ENCODE data around the gene COIL.

The COIL gene

DNA sequence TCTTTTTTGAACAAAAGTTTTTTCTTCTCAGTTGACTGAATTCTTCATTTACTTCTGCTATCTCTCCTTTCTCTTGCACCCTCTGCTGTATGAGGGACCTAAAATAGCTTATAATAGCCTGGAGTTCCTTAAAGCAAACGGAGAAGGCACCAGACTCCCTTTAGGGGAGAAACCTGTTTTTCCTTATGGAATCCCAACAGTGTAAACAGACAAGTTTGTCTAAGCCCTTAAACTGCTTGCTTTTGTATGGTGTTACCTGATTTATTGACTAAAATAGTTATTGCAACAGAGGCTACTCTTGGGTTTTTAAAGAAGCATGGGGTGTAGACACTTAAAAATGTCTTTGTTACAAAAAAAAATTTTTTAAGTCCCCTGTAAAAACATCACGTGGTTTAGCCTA is 34.1 kb downstream of the COIL start:
- no peak overlapping the region for H3K27ac ChIP-seq
- TF ChIP-seq, protein P1, sequence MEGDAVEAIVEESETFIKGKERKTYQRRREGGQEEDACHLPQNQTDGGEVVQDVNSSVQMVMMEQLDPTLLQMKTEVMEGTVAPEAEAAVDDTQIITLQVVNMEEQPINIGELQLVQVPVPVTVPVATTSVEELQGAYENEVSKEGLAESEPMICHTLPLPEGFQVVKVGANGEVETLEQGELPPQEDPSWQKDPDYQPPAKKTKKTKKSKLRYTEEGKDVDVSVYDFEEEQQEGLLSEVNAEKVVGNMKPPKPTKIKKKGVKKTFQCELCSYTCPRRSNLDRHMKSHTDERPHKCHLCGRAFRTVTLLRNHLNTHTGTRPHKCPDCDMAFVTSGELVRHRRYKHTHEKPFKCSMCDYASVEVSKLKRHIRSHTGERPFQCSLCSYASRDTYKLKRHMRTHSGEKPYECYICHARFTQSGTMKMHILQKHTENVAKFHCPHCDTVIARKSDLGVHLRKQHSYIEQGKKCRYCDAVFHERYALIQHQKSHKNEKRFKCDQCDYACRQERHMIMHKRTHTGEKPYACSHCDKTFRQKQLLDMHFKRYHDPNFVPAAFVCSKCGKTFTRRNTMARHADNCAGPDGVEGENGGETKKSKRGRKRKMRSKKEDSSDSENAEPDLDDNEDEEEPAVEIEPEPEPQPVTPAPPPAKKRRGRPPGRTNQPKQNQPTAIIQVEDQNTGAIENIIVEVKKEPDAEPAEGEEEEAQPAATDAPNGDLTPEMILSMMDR (IDR thresholded peaks at IDR 0.05): no peak
- no peaks in the 10 kb centered on the region for H3K9me3 ChIP-seq (ENCODE audit: control insufficient read depth, low read length)
- H3K4me2 ChIP-seq (ENCODE audit: low read length): no peak overlapping the region
- no peaks in the 10 kb centered on the region for H3K36me3 ChIP-seq (ENCODE audit: control insufficient read depth, insufficient read depth, low read length)
- H3K27me3 ChIP-seq (ENCODE audit: control insufficient read depth, insufficient read depth, low read length): no peaks in the 10 kb centered on the region
- H2AFZ ChIP-seq: no peak overlapping the region
- no peaks in the 10 kb centered on the region for H3K79me2 ChIP-seq
- H3K4me1 ChIP-seq: no peaks in the 10 kb centered on the region
- H3K9ac ChIP-seq: no peak overlapping the region
- no peak overlapping the region for H3K4me3 ChIP-seq (ENCODE audit: low read depth, low read length)

DNA sequence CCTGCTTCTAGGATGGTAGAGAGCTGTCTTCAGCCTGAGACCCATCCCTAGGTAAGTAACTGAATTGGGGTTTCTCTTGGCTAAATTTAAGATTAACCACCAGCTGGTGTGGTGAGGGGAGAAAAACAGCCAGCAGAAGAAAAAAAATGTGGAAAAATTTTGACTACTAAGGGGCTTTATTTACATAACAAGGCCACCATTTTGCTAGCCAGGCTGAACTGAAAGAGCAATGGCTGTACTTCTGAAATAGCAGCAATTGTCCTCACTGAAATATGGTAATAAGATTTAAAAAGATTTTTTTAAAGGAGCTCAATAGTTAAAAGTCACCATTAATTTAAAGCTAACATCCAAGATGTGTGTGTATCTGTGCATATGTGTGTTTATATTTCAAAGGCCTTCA is 34.6 kb downstream of the COIL start:
- TF ChIP-seq, protein P1 (IDR thresholded peaks at IDR 0.05): no peak
- Histone ChIP-seq H3K27me3 (ENCODE audit: control insufficient read depth, insufficient read depth, low read length) (no peaks in the 10 kb centered on the region), H3K4me1 (no peaks in the 10 kb centered on the region), H3K27ac (no peak overlapping the region), H3K9me3 (ENCODE audit: control insufficient read depth, low read length) (no peaks in the 10 kb centered on the region), H3K79me2 (no peaks in the 10 kb centered on the region), H3K4me3 (ENCODE audit: low read depth, low read length) (no peak overlapping the region), H3K36me3 (ENCODE audit: control insufficient read depth, insufficient read depth, low read length) (no peaks in the 10 kb centered on the region), H3K4me2 (ENCODE audit: low read length) (no peak overlapping the region), H2AFZ (no peak overlapping the region), H3K9ac (no peak overlapping the region)

DNA sequence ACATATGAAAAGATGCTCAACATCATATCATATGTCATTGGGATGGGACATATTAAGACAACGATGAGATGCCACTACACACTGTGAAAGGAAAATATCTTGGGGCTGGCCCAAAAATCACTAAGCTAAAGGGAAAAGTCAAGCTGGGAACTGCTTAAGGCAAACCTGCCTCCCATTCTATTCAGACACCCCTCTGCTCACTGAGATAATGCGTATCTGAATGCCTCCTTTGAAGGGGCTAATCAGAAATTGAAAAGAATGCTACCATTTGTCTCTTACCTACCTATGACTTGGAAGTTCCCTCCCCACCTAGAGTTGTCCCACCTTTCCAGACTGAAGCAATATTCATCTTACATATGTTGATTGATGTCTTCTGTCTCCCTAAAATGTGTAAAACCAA is 35.8 kb downstream of the COIL start:
- no peaks in the 10 kb centered on the region for H3K4me1 ChIP-seq
- no peaks in the 10 kb centered on the region for H3K9me3 ChIP-seq (ENCODE audit: control insufficient read depth, low read length)
- no peak overlapping the region for H2AFZ ChIP-seq
- no peaks in the 10 kb centered on the region for H3K27me3 ChIP-seq (ENCODE audit: control insufficient read depth, insufficient read depth, low read length)
- no peaks in the 10 kb centered on the region for H3K79me2 ChIP-seq
- H3K27ac ChIP-seq: no peak overlapping the region
- H3K36me3 ChIP-seq (ENCODE audit: control insufficient read depth, insufficient read depth, low read length): no peaks in the 10 kb centered on the region
- H3K4me3 ChIP-seq (ENCODE audit: low read depth, low read length): no peak overlapping the region
- H3K4me2 ChIP-seq (ENCODE audit: low read length): no peak overlapping the region
- TF ChIP-seq, protein P1 (IDR thresholded peaks at IDR 0.05): no peak
- no peak overlapping the region for H3K9ac ChIP-seq

DNA sequence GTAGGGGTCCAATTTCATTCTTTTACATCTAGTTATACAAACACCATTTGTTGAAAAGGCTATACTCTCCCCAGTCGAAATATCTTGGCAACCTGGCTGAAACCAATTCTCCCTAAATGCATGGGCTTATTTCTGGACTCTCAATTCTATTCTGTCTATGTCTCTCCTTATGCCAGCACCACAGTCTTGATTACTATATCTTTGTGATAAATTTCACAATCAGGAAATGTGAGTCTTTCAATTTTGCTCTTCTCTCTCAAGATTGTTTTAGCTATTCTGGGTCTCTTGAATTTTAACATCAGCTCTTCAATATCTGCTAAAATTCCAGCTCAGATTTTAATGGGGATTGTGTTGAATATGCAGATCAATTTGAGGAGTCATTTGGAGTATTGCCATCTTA is 41.1 kb downstream of the COIL start:
- Histone ChIP-seq H3K27ac (no peak overlapping the region), H3K4me3 (ENCODE audit: low read depth, low read length) (no peak overlapping the region), H3K9ac (no peak overlapping the region), H3K9me3 (ENCODE audit: control insufficient read depth, low read length) (no peaks in the 10 kb centered on the region), H2AFZ (no peak overlapping the region), H3K4me2 (ENCODE audit: low read length) (no peak overlapping the region), H3K36me3 (ENCODE audit: control insufficient read depth, insufficient read depth, low read length) (no peaks in the 10 kb centered on the region), H3K4me1 (no peaks in the 10 kb centered on the region), H3K27me3 (ENCODE audit: control insufficient read depth, insufficient read depth, low read length) (no peaks in the 10 kb centered on the region), H3K79me2 (no peaks in the 10 kb centered on the region)
- TF ChIP-seq, protein P1 (IDR thresholded peaks at IDR 0.05): no peak

DNA sequence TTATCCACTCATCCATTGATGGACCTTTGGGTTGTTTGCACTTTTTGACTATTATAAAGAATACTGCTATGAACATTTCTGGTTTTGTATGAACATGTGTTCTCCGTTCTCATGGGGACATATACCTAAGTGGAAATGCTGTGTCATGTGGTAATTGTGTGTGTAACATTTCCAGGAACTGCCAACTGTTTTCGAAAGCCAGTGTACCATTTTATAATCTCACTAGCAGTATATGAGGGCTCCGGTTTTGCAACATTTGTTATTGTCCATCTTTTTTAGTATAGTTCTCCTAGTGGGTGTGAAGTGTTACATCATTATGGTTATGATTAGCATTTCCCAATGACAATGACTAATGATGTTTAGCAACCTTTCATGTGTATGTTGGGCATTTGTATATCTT is 41.9 kb downstream of the COIL start:
- no peak overlapping the region for H3K9ac ChIP-seq
- H3K27me3 ChIP-seq (ENCODE audit: control insufficient read depth, insufficient read depth, low read length): no peaks in the 10 kb centered on the region
- no peaks in the 10 kb centered on the region for H3K9me3 ChIP-seq (ENCODE audit: control insufficient read depth, low read length)
- no peak overlapping the region for H3K4me3 ChIP-seq (ENCODE audit: low read depth, low read length)
- H2AFZ ChIP-seq: no peak overlapping the region
- no peaks in the 10 kb centered on the region for H3K79me2 ChIP-seq
- TF ChIP-seq, protein P1 (IDR thresholded peaks at IDR 0.05): no peak
- no peaks in the 10 kb centered on the region for H3K36me3 ChIP-seq (ENCODE audit: control insufficient read depth, insufficient read depth, low read length)
- H3K27ac ChIP-seq: no peak overlapping the region
- no peak overlapping the region for H3K4me2 ChIP-seq (ENCODE audit: low read length)
- no peaks in the 10 kb centered on the region for H3K4me1 ChIP-seq
